ENCODE results near the gene NCOA1. TPM values are rescaled to one million over a fixed set of nuclear protein-coding genes. Genes with fewer than 3 reads are reported as not detected.
A peak's percentile ranks its signal among the peaks of the same experiment; 100 is the strongest.

The NCOA1 gene
- total RNA-seq, 2 donors from 2014 or later: 20.1 to 22.6 TPM

- no peak overlapping the region for H3K27ac Mint-ChIP-seq
- DNase-seq: no peak
- peaks cover 6% of the 10 kb centered on the region for H3K9me3 Mint-ChIP-seq
Observed at GRCh38 chr2:24766609-24767008, 275.6 kb downstream of the NCOA1 start.

GRCh38 chr2:24768013-24768412 lies 277.0 kb downstream of the NCOA1 start:
- Mint-ChIP-seq H3K27me3 (ENCODE audit: insufficient read depth) (no peaks in the 10 kb centered on the region), H3K4me3 (no peak overlapping the region), H3K4me1 (peaks cover 13% of the 10 kb centered on the region), H3K36me3 (ENCODE audit: low read depth) (peaks cover 35% of the 10 kb centered on the region), H3K27ac (no peak overlapping the region), H3K9me3 (peaks cover 6% of the 10 kb centered on the region)
- H3K4me3 ChIP-seq (ENCODE audit: low read length): no peak overlapping the region
- H3K4me1 ChIP-seq (ENCODE audit: control insufficient read depth, insufficient read depth, low read length): no peaks in the 10 kb centered on the region
- 93 to 95% methylated on average over 2 to 5 of the region's 5 CpGs for WGBS, 2 experiments (ENCODE audit: insufficient coverage in 1 of 2, insufficient read length in 1 of 2)
- peaks cover 13% of the 10 kb centered on the region for H3K9me3 ChIP-seq (ENCODE audit: control insufficient read depth, low read length)
- no peak for DNase-seq
- H3K36me3 ChIP-seq (ENCODE audit: control insufficient read depth, insufficient read depth, low read length): peaks cover 25% of the 10 kb centered on the region
- H3K27ac ChIP-seq (ENCODE audit: low read depth, low read length): no peak overlapping the region
- H3K27me3 ChIP-seq (ENCODE audit: control insufficient read depth, insufficient read depth, low read length, poor library complexity, severe bottlenecking): no peaks in the 10 kb centered on the region
- TF ChIP-seq CTCF (conservative IDR thresholded peaks at IDR 0.05): no peak
- no peak overlapping the region for H3K9ac ChIP-seq (ENCODE audit: extremely low read depth, low read length, poor library complexity, severe bottlenecking)

More at GRCh38 chr2:24766609-24767008, 275.6 kb downstream of the NCOA1 start:
- H3K36me3 ChIP-seq (ENCODE audit: control insufficient read depth, insufficient read depth, low read length): peaks cover 25% of the 10 kb centered on the region
- Mint-ChIP-seq H3K27me3 (ENCODE audit: insufficient read depth) (no peaks in the 10 kb centered on the region), H3K4me1 (peaks cover 9% of the 10 kb centered on the region), H3K4me3 (no peak overlapping the region), H3K36me3 (ENCODE audit: low read depth) (peaks cover 41% of the 10 kb centered on the region)
- no peak for TF ChIP-seq CTCF (conservative IDR thresholded peaks at IDR 0.05)
- no peaks in the 10 kb centered on the region for H3K27me3 ChIP-seq (ENCODE audit: control insufficient read depth, insufficient read depth, low read length, poor library complexity, severe bottlenecking)
- H3K9me3 ChIP-seq (ENCODE audit: control insufficient read depth, low read length): peaks cover 10% of the 10 kb centered on the region
- no peak overlapping the region for H3K9ac ChIP-seq (ENCODE audit: extremely low read depth, low read length, poor library complexity, severe bottlenecking)
- H3K4me1 ChIP-seq (ENCODE audit: control insufficient read depth, insufficient read depth, low read length): peaks cover 6% of the 10 kb centered on the region
- H3K27ac ChIP-seq (ENCODE audit: low read depth, low read length): no peak overlapping the region
- H3K4me3 ChIP-seq (ENCODE audit: low read length): no peak overlapping the region
- WGBS, 2 experiments (ENCODE audit: insufficient coverage in 1 of 2, insufficient read length in 1 of 2): 88 to 96% methylated on average over 6 of the region's 6 CpGs

GRCh38 chr2:24768601-24769000 lies 277.5 kb downstream of the NCOA1 start:
- WGBS, 2 experiments (ENCODE audit: insufficient coverage in 1 of 2, insufficient read length in 1 of 2): 86 to 91% methylated on average over 6 to 7 of the region's 7 CpGs
- Histone ChIP-seq H3K9ac (ENCODE audit: extremely low read depth, low read length, poor library complexity, severe bottlenecking) (no peak overlapping the region), H3K27me3 (ENCODE audit: control insufficient read depth, insufficient read depth, low read length, poor library complexity, severe bottlenecking) (no peaks in the 10 kb centered on the region), H3K4me1 (ENCODE audit: control insufficient read depth, insufficient read depth, low read length) (no peaks in the 10 kb centered on the region), H3K27ac (ENCODE audit: low read depth, low read length) (no peak overlapping the region), H3K36me3 (ENCODE audit: control insufficient read depth, insufficient read depth, low read length) (peaks cover 25% of the 10 kb centered on the region), H3K9me3 (ENCODE audit: control insufficient read depth, low read length) (peaks cover 13% of the 10 kb centered on the region), H3K4me3 (ENCODE audit: low read length) (no peak overlapping the region)
- TF ChIP-seq CTCF (conservative IDR thresholded peaks at IDR 0.05): no peak
- Mint-ChIP-seq H3K27ac (no peak overlapping the region), H3K4me3 (no peak overlapping the region), H3K4me1 (peaks cover 16% of the 10 kb centered on the region), H3K36me3 (ENCODE audit: low read depth) (peaks cover 34% of the 10 kb centered on the region), H3K27me3 (ENCODE audit: insufficient read depth) (no peaks in the 10 kb centered on the region), H3K9me3 (peaks cover 6% of the 10 kb centered on the region)
- peak; percentile 52 for DNase-seq

All from endodermal cell (in vitro differentiated cells).